ENCODE results near the gene MGMT. TPM values are rescaled to one million over a fixed set of nuclear protein-coding genes. Genes with fewer than 3 reads are reported as not detected.

Gene MGMT
- total and polyA plus RNA-seq, 7 experiments from 2014 or later: 17.6 to 37.1 (median 22.0) TPM

DNA sequence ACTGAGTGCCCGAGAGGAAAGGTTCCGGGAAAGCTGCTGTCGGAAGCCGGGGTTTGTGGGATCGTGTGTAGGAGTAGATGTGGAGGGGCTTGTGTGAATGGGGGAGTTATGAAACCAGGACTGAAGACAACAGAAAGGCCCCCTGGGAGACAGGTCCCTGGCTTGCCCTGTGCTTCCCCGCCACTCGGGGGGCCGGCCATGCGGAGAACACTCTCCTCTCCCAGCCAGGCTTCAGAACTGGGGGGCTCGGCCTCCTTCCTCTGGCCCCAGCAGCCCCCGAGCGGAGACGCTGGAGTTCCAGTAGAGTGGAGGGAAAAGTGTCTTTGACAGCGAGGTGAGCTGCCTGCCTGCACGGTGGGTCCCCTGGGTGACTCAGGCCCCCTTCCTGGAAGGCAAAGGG is 185.0 kb downstream of the MGMT start:
- Mint-ChIP-seq H3K36me3 (peaks cover 0 to 72% (median 34%) of the 10 kb centered on the region in 5 donors), H3K27ac (no peak overlapping the region), H3K27me3 (no peaks in the 10 kb centered on the region), H3K4me1 (peaks cover 0 to 7% (median 0%) of the 10 kb centered on the region in 7 donors), H3K4me3 (no peak overlapping the region), H3K9me3 (peaks cover 0 to 11% (median 0%) of the 10 kb centered on the region in 11 donors)
- no peak overlapping the region for H3K4me3 ChIP-seq (ENCODE audit: low read length)
- intact Hi-C loops (cut with micrococcal nuclease): no loop called here
- no peaks in the 10 kb centered on the region for H3K9me3 ChIP-seq (ENCODE audit: control insufficient read depth in 2 of 3, low read length in 3 of 3)
- ATAC-seq (no peak), DNase-seq (no peak)
- no peak overlapping the region for H3K27ac ChIP-seq (ENCODE audit: low read depth, low read length)
- ChIA-PET POLR2A (no interaction called here), CTCF (no interaction called here)
- H3K27me3 ChIP-seq (ENCODE audit: control insufficient read depth in 2 of 2, insufficient read depth in 2 of 2, low read length in 2 of 2): no peaks in the 10 kb centered on the region
- no peaks in the 10 kb centered on the region for H3K4me1 ChIP-seq (ENCODE audit: control insufficient read depth in 2 of 2, insufficient read depth in 2 of 2, low read length in 2 of 2)
- H3K36me3 ChIP-seq (ENCODE audit: control insufficient read depth in 2 of 3, insufficient read depth in 3 of 3, low read length in 3 of 3): no peaks in the 10 kb centered on the region

DNA sequence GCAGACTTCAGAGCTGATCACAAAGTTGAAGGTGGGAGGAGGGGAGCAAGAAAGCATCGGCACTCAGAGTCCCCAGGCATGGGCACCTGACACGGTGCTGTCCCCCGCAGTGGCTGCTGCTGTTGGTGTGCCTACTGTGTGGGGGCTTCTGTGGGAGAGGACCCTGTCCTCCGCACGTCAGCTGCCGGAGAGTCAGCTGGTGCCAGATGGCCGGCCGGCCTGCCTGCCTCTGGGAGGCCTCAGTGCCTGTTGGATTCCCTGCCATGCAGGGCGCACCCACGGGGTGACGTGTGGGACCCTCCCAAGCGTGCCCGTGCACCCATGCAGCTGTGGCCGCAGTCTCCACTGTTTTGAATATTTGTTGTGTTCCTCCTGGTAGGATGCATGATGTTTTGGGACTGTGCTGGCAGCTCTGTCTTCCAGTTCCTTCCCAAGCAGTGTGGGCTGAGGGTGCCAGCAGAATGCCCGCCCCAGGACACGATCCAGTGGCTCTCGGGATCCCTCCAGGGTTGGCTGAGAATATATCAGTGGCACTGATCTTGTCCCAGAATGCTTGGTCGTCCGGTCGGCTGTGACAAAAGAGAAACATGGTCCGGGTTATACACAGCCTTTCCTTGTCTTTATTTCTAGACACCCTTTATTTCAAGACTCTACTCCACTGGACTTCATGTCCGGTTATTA is 185.6 kb downstream of the MGMT start:
- CTCF ChIA-PET: no interaction called here
- no peaks in the 10 kb centered on the region for H3K27me3 ChIP-seq (ENCODE audit: control insufficient read depth in 2 of 2, insufficient read depth in 2 of 2, low read length in 2 of 2)
- DNase-seq (no peak), ATAC-seq (no peak)
- H3K36me3 Mint-ChIP-seq: peaks cover 0 to 74% (median 34%) of the 10 kb centered on the region in 5 donors
- H3K36me3 ChIP-seq (ENCODE audit: control insufficient read depth in 2 of 3, insufficient read depth in 3 of 3, low read length in 3 of 3): no peaks in the 10 kb centered on the region
- intact Hi-C loops (cut with micrococcal nuclease): no loop called here
- H3K9me3 ChIP-seq (ENCODE audit: control insufficient read depth in 2 of 3, low read length in 3 of 3): no peaks in the 10 kb centered on the region
- POLR2A ChIA-PET: no interaction called here
- H3K4me1 ChIP-seq (ENCODE audit: control insufficient read depth in 2 of 2, insufficient read depth in 2 of 2, low read length in 2 of 2): no peaks in the 10 kb centered on the region
- no peak overlapping the region for H3K27ac ChIP-seq (ENCODE audit: low read depth, low read length)
- H3K4me1 Mint-ChIP-seq: peaks cover 0 to 7% (median 0%) of the 10 kb centered on the region in 7 donors
- H3K27ac Mint-ChIP-seq: no peak overlapping the region
- H3K27me3 Mint-ChIP-seq: no peaks in the 10 kb centered on the region
- peaks cover 0 to 11% (median 0%) of the 10 kb centered on the region in 11 donors for H3K9me3 Mint-ChIP-seq
- H3K4me3 Mint-ChIP-seq: no peak overlapping the region
- no peak overlapping the region for H3K4me3 ChIP-seq (ENCODE audit: low read length)

DNA sequence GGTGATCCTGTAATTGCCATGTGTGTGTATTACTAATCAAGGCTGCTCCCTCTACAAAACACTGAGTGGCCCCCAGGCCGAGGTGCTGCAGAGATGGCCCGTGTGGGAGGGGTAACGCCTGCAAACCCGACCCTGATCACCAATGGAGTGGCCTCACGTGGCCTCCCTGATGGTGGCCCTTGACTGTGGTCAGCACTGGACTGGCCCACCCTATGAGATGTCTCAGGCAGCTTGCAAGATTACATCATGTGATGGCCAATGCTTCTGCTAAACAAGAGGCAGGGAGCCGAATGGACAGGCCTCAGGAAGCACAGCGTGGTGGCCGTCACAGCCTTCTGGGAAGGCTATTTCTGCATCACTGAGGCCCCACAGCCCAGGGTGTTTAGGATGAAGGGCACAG is 186.4 kb downstream of the MGMT start:
- H3K9me3 Mint-ChIP-seq: peaks cover 0 to 13% (median 0%) of the 10 kb centered on the region in 11 donors
- H3K4me3 Mint-ChIP-seq: no peak overlapping the region
- CTCF ChIA-PET: no interaction called here
- H3K27ac Mint-ChIP-seq: no peak overlapping the region
- H3K27me3 Mint-ChIP-seq: no peaks in the 10 kb centered on the region
- intact Hi-C loops (cut with micrococcal nuclease): no loop called here
- peaks cover 0 to 7% (median 0%) of the 10 kb centered on the region in 7 donors for H3K4me1 Mint-ChIP-seq
- no peak for DNase-seq
- H3K36me3 ChIP-seq (ENCODE audit: control insufficient read depth in 2 of 3, insufficient read depth in 3 of 3, low read length in 3 of 3): no peaks in the 10 kb centered on the region
- ATAC-seq: no peak
- no peak overlapping the region for H3K27ac ChIP-seq (ENCODE audit: low read depth, low read length)
- H3K4me1 ChIP-seq (ENCODE audit: control insufficient read depth in 2 of 2, insufficient read depth in 2 of 2, low read length in 2 of 2): no peaks in the 10 kb centered on the region
- H3K36me3 Mint-ChIP-seq: peaks cover 0 to 76% (median 34%) of the 10 kb centered on the region in 5 donors
- POLR2A ChIA-PET: no interaction called here
- no peak overlapping the region for H3K4me3 ChIP-seq (ENCODE audit: low read length)
- H3K9me3 ChIP-seq (ENCODE audit: control insufficient read depth in 2 of 3, low read length in 3 of 3): no peaks in the 10 kb centered on the region
- no peaks in the 10 kb centered on the region for H3K27me3 ChIP-seq (ENCODE audit: control insufficient read depth in 2 of 2, insufficient read depth in 2 of 2, low read length in 2 of 2)

DNA sequence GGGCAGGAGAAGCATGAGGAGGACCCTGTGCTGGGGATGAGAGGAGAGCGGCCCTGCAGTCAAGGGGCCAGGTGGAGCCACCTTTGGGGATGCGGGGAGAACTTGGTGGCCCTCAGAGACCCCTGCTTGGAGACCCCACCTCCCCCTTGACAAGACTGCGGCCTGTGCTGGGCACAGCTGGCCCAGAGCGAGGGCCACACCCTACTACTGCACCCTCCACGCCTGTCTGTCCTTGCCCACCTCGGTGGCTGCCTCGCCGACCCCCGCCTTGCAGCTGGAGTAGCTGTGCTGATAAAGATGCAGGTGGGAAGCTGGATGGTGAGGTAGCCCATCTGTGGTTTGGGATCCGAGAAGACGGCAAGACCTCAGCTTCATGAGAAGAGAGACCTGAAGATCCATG is 186.8 kb downstream of the MGMT start:
- ATAC-seq: no peak
- H3K27ac Mint-ChIP-seq: no peak overlapping the region
- no peaks in the 10 kb centered on the region for H3K36me3 ChIP-seq (ENCODE audit: control insufficient read depth in 2 of 3, insufficient read depth in 3 of 3, low read length in 3 of 3)
- POLR2A ChIA-PET: no interaction called here
- CTCF ChIA-PET: no interaction called here
- no peaks in the 10 kb centered on the region for H3K27me3 ChIP-seq (ENCODE audit: control insufficient read depth in 2 of 2, insufficient read depth in 2 of 2, low read length in 2 of 2)
- peaks cover 0 to 7% (median 0%) of the 10 kb centered on the region in 7 donors for H3K4me1 Mint-ChIP-seq
- peaks cover 0 to 13% (median 0%) of the 10 kb centered on the region in 11 donors for H3K9me3 Mint-ChIP-seq
- intact Hi-C loops (cut with micrococcal nuclease): no loop called here
- no peaks in the 10 kb centered on the region for H3K4me1 ChIP-seq (ENCODE audit: control insufficient read depth in 2 of 2, insufficient read depth in 2 of 2, low read length in 2 of 2)
- no peak overlapping the region for H3K4me3 Mint-ChIP-seq
- H3K36me3 Mint-ChIP-seq: peaks cover 0 to 76% (median 30%) of the 10 kb centered on the region in 5 donors
- no peaks in the 10 kb centered on the region for H3K9me3 ChIP-seq (ENCODE audit: control insufficient read depth in 2 of 3, low read length in 3 of 3)
- H3K4me3 ChIP-seq (ENCODE audit: low read length): no peak overlapping the region
- H3K27me3 Mint-ChIP-seq: no peaks in the 10 kb centered on the region
- no peak overlapping the region for H3K27ac ChIP-seq (ENCODE audit: low read depth, low read length)
- no peak for DNase-seq

DNA sequence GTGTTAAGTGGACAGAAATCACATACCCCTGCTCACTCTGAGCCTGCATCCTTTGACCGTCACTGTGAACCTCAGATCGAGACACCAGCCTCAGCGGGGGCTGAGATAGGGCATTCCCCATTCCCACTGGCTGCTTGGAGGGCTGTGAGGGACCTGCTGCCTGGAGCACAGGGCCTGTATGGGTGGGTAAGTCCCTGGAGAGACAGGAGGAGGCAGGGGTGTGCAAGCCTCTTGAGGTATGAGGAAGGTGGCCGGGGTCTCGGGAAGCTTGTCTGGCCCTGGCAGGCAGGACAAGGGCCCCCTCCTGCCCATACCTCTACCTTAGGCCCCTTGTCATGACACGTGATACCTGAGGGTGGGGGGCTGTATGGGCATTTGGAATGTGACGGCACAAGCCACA is 187.4 kb downstream of the MGMT start:
- Mint-ChIP-seq H3K27me3 (no peaks in the 10 kb centered on the region), H3K36me3 (peaks cover 0 to 74% (median 27%) of the 10 kb centered on the region in 5 donors), H3K27ac (no peak overlapping the region), H3K9me3 (peaks cover 0 to 13% (median 0%) of the 10 kb centered on the region in 11 donors), H3K4me1 (peaks cover 0 to 7% (median 0%) of the 10 kb centered on the region in 7 donors), H3K4me3 (no peak overlapping the region)
- no peaks in the 10 kb centered on the region for H3K36me3 ChIP-seq (ENCODE audit: control insufficient read depth in 2 of 3, insufficient read depth in 3 of 3, low read length in 3 of 3)
- no peak for ATAC-seq
- ChIA-PET POLR2A (no interaction called here), CTCF (no interaction called here)
- no peaks in the 10 kb centered on the region for H3K9me3 ChIP-seq (ENCODE audit: control insufficient read depth in 2 of 3, low read length in 3 of 3)
- intact Hi-C loops (cut with micrococcal nuclease): no loop called here
- no peak for DNase-seq
- H3K4me1 ChIP-seq (ENCODE audit: control insufficient read depth in 2 of 2, insufficient read depth in 2 of 2, low read length in 2 of 2): no peaks in the 10 kb centered on the region
- H3K27ac ChIP-seq (ENCODE audit: low read depth, low read length): no peak overlapping the region
- H3K27me3 ChIP-seq (ENCODE audit: control insufficient read depth in 2 of 2, insufficient read depth in 2 of 2, low read length in 2 of 2): no peaks in the 10 kb centered on the region
- no peak overlapping the region for H3K4me3 ChIP-seq (ENCODE audit: low read length)

DNA sequence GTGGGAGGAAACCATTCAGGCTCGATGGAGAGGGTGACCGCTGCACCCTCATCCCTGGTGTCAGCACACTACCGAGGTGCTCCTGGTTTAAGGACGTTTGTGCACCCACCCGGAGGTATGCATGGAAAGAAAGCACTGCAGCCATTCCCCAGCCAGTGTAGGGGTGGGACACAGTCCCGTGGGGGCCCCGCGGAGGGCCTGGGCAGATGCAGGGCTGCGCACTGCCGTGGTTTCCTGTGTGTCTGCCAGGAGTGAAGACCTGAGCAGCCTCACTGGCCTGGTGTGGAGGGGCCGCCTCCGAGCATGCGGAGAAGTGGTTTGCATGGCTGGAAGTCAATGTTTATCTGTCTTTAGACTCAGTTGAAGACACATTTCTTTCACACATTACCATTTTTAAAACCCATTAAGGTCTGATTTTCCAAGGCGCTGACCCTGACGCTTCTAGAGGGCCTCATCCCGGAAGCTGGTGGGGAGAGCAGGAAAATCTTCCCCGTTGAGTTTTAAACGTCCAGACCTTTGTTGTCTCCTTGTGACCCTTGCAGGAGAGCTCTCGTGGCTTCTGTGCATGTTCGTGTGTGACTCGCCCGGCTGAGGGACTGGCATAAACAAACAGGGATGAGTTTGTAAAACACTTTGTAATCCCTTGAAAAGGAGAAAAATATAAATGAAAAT is 188.1 kb downstream of the MGMT start:
- Mint-ChIP-seq H3K27ac (no peak overlapping the region), H3K9me3 (peaks cover 0 to 15% (median 3%) of the 10 kb centered on the region in 11 donors), H3K27me3 (no peaks in the 10 kb centered on the region), H3K4me3 (no peak overlapping the region), H3K36me3 (peaks cover 0 to 74% (median 27%) of the 10 kb centered on the region in 5 donors), H3K4me1 (peaks cover 0 to 12% (median 0%) of the 10 kb centered on the region in 7 donors)
- intact Hi-C loops (cut with micrococcal nuclease): no loop called here
- no peaks in the 10 kb centered on the region for H3K27me3 ChIP-seq (ENCODE audit: control insufficient read depth in 2 of 2, insufficient read depth in 2 of 2, low read length in 2 of 2)
- ChIA-PET POLR2A (no interaction called here), CTCF (interaction anchor here (0.6 kb wide), 1 partner anchor 169 kb away, joined by 3 read pairs; no protein-coding TSS in a partner anchor)
- H3K36me3 ChIP-seq (ENCODE audit: control insufficient read depth in 2 of 3, insufficient read depth in 3 of 3, low read length in 3 of 3): no peaks in the 10 kb centered on the region
- H3K9me3 ChIP-seq (ENCODE audit: control insufficient read depth in 2 of 3, low read length in 3 of 3): no peaks in the 10 kb centered on the region
- DNase-seq: no peak
- no peak for ATAC-seq
- no peak overlapping the region for H3K27ac ChIP-seq (ENCODE audit: low read depth, low read length)
- no peaks in the 10 kb centered on the region for H3K4me1 ChIP-seq (ENCODE audit: control insufficient read depth in 2 of 2, insufficient read depth in 2 of 2, low read length in 2 of 2)
- H3K4me3 ChIP-seq (ENCODE audit: low read length): no peak overlapping the region

DNA sequence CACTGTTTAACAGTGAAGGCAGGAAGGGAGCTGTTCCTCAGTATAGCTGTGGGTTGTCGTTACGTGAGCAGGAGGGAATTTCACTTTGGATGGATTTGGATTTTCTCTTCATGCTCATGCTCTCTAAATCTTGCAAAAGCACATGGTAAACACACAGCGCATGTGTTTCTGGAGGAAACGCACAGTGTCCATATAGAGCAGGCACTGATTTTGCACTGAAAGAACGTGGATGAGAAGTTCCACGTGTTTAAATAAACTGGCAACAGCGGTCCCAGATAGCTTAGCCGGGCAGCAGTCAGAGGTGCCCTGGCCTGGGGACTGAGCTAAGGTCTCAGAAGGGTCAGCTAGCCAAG is 188.6 kb downstream of the MGMT start:
- Mint-ChIP-seq H3K27me3 (no peaks in the 10 kb centered on the region), H3K36me3 (peaks cover 0 to 72% (median 26%) of the 10 kb centered on the region in 5 donors), H3K4me3 (no peak overlapping the region), H3K9me3 (peaks cover 0 to 19% (median 4%) of the 10 kb centered on the region in 11 donors), H3K4me1 (peaks cover 0 to 13% (median 0%) of the 10 kb centered on the region in 7 donors), H3K27ac (no peak overlapping the region)
- Histone ChIP-seq H3K27ac (ENCODE audit: low read depth, low read length) (no peak overlapping the region), H3K27me3 (ENCODE audit: control insufficient read depth in 2 of 2, insufficient read depth in 2 of 2, low read length in 2 of 2) (no peaks in the 10 kb centered on the region), H3K4me1 (ENCODE audit: control insufficient read depth in 2 of 2, insufficient read depth in 2 of 2, low read length in 2 of 2) (no peaks in the 10 kb centered on the region), H3K4me3 (ENCODE audit: low read length) (no peak overlapping the region), H3K36me3 (ENCODE audit: control insufficient read depth in 2 of 3, insufficient read depth in 3 of 3, low read length in 3 of 3) (no peaks in the 10 kb centered on the region), H3K9me3 (ENCODE audit: control insufficient read depth in 2 of 3, low read length in 3 of 3) (no peaks in the 10 kb centered on the region)
- POLR2A ChIA-PET: no interaction called here
- ATAC-seq: no peak
- intact Hi-C loops (cut with micrococcal nuclease): no loop called here
- no peak for DNase-seq
- CTCF ChIA-PET: interaction anchor here (0.6 kb wide), 1 partner anchor 170 kb away, joined by 3 read pairs; no protein-coding TSS in a partner anchor
